Measurements from ENCODE around the gene CCL27.

DNA sequence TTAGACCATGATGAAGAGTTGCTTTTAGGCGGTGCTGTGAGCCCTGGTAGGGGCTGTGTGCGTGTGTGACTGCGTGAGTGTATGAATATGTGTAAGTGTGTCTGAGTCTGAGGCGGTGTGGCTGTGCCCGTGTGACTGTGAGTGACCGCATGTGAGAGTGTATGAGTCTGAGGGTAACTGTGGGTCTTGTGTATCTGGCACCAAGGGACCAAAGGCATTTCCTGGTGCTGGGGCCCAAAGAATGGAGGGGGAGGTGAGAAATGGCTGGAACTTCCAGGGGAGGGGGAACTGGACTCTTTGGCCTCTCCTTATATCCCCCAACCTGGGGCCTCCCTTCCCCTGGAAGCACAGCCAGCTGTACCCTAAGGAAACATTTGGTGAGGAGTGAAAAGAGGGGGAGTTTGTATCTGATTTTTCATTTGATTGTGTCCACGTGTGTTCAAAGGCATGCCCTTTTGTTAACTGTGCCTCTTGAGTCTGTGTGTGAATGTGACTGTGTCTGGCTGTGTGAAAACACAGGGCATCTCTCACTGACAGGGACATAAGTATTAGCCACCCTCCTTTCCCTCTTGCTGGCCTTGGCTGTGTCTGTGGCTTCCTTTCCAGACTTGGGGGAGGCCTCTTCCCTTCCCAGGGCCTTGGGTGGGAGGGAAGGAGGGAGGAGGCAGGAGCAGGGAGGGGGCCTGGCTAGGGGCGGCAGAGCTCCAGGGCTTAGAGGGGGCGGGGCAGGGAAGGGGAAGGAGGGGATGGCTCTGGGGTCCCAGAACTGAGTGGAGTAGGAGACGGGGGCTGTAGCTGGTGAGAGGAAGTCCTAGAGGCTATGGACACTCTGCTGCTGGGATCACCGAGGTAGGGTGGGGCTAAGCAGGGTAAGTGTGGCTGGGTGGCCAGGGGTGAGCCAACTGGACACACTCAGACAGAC lies 9.0 kb downstream of the CCL27 start:
- TF ChIP-seq, protein P1, sequence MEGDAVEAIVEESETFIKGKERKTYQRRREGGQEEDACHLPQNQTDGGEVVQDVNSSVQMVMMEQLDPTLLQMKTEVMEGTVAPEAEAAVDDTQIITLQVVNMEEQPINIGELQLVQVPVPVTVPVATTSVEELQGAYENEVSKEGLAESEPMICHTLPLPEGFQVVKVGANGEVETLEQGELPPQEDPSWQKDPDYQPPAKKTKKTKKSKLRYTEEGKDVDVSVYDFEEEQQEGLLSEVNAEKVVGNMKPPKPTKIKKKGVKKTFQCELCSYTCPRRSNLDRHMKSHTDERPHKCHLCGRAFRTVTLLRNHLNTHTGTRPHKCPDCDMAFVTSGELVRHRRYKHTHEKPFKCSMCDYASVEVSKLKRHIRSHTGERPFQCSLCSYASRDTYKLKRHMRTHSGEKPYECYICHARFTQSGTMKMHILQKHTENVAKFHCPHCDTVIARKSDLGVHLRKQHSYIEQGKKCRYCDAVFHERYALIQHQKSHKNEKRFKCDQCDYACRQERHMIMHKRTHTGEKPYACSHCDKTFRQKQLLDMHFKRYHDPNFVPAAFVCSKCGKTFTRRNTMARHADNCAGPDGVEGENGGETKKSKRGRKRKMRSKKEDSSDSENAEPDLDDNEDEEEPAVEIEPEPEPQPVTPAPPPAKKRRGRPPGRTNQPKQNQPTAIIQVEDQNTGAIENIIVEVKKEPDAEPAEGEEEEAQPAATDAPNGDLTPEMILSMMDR (IDR thresholded peaks at IDR 0.05; ENCODE audit: insufficient read depth, low read depth, low read length), result no peak
- TF ChIP-seq EZH2 (IDR thresholded peaks at IDR 0.05; ENCODE audit: insufficient read depth, low read length), result no peak

Measured in astrocyte (in vitro differentiated cells and primary cell).